NB4 (cell line): ENCODE results near the gene RAB1B.

Source experiments
- DNase-seq: peaks from one replicate; pipeline ENCODE4 v3.0.0; 2010; ENCODE audit warnings: low read depth
- H3K4me3 ChIP-seq: one replicate; pipeline ENCODE4 v1.5.1; 2011; ENCODE audit warnings: mild to moderate bottlenecking, low read depth, low read length, moderate library complexity
- MYC ChIP-seq: IDR thresholded peaks from 2 replicates; pipeline ENCODE4 v1.6.1; 2011; ENCODE audit warnings: low read depth, low read length
- POLR2A ChIP-seq: IDR thresholded peaks from 2 replicates; pipeline ENCODE4 v1.6.1; 2011; ENCODE audit warnings: mild to moderate bottlenecking; ENCODE audit not compliant: insufficient read length; ENCODE audit errors: extremely low read depth
- TF ChIP-seq, protein P1 (sequence below): IDR thresholded peaks from one replicate; pipeline ENCODE4 v1.5.1; 2012; ENCODE audit warnings: low read depth, low read length
- TF ChIP-seq, protein P2 (sequence below): IDR thresholded peaks from 2 replicates; pipeline ENCODE4 v1.6.1; 2011; ENCODE audit warnings: low read depth, low read length

The RAB1B gene

DNA sequence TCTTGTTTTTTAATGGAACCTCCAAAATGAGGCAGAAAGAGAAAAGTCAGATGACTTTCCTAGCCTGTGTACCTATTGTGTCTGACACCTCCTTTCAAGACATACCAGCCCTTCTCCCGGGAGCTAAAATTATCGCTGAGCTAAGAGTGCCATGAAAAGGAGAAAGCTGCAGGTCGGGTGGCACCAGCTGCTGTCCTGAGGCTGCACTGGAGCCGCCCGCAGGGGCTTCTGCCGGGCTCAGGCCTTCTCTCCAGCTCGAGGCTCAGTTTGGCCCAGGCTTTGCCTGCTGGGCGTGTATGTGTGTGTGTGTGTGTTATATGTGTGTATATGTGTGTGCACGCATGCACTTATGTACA is 27.7 kb upstream of the RAB1B start:
- no peak overlapping the region for H3K4me3 ChIP-seq
- DNase-seq = no peak
- no peak for TF ChIP-seq MYC
- TF ChIP-seq POLR2A = no peak
- TF ChIP-seq, protein P1, sequence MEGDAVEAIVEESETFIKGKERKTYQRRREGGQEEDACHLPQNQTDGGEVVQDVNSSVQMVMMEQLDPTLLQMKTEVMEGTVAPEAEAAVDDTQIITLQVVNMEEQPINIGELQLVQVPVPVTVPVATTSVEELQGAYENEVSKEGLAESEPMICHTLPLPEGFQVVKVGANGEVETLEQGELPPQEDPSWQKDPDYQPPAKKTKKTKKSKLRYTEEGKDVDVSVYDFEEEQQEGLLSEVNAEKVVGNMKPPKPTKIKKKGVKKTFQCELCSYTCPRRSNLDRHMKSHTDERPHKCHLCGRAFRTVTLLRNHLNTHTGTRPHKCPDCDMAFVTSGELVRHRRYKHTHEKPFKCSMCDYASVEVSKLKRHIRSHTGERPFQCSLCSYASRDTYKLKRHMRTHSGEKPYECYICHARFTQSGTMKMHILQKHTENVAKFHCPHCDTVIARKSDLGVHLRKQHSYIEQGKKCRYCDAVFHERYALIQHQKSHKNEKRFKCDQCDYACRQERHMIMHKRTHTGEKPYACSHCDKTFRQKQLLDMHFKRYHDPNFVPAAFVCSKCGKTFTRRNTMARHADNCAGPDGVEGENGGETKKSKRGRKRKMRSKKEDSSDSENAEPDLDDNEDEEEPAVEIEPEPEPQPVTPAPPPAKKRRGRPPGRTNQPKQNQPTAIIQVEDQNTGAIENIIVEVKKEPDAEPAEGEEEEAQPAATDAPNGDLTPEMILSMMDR = no peak
- TF ChIP-seq, protein P2, sequence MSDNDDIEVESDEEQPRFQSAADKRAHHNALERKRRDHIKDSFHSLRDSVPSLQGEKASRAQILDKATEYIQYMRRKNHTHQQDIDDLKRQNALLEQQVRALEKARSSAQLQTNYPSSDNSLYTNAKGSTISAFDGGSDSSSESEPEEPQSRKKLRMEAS = no peak

DNA sequence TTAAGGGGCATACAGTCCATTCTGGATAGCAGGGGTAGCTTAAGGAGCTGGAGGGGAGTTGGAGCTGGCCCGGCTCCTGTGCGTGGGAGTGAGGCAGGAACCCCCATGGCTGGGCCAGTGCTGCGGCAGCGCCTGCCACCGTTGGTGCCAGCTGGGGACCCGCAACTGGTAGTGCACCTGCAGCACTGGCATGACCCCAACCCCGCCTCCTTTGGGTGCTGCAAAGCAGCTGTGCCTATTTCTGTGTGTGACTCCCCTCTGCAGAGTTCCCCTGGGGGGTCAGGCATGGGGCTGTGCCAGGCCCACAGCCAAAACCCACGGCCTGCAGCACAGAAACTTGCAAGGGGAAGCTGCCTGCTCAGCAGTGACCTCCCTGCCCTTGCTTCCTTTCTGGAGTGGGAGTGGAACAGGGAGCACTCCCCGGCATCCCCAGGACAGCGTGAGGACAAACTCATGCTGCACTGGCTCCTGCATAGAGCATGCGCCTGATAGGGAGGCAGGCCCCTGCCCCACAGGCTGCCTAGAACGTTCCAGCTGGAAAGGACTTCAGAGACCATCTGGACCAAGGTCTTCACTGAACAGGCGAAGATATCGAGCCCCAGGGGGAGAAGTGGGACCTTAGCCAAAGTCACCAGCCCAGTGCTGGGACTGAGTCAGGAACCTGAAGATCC is 26.2 kb upstream of the RAB1B start:
- no peak overlapping the region for H3K4me3 ChIP-seq
- TF ChIP-seq, protein P1 = no peak
- TF ChIP-seq, protein P2 = no peak
- no peak for TF ChIP-seq POLR2A
- TF ChIP-seq MYC = no peak
- peak; percentile 48 for DNase-seq

DNA sequence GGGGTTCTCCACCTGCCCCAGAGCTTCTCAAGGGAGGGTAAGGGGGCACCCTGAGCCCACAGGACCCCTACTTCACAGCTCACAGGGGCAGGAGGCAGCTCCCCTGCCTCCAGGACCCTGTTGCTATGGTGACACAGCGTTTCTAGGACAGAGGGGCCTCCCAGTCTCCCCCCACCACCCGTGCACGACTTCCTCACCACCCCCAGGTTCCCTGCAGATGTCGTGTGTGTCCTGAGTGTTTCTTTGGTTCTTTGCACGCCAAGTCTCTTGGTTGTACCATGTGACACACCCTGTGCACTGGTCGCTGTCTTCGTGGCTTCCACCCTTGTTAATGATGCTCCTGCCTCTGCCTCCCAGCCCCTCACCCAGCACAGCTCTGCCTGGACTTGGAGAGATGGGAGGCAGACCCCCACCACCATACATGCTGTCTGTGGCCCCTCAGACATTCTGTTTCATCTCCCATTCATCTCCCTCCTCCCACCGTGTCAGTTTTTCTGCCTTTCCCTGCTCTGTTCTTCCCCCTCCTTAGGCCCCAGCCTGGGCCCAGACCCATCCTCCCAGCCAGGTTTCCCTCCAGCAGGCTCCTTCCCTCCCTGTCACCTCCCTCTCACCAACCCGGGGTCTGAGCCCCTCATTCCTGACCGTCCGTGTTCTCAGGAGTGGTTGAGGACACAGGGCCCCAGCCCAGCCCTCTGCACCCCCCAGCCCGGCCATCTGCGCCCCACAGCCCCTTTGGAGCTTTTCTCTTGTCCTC is 24.5 kb upstream of the RAB1B start:
- no peak for DNase-seq
- no peak for TF ChIP-seq MYC
- TF ChIP-seq, protein P1 = no peak
- TF ChIP-seq, protein P2 = no peak
- H3K4me3 ChIP-seq = no peak overlapping the region

DNA sequence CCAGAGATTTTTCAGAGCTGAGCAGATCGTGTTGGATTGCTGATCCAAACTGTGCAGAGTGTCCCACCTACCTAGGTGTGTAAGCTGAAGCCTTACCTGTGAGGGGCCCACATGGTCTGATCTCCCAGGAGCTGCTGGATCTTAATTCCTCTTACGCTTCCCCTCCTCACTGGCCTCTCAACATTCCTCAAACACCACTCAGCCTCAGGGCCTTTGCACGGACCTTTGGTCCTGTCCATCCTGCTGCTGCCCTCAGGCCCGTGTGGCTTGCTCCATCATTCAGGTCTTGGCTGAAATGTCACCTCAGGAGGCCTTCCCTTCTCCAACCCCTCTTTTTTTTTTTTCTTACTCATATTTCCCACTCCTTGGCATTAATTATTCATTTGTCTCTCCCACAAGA is 21.1 kb upstream of the RAB1B start:
- DNase-seq = no peak
- no peak overlapping the region for H3K4me3 ChIP-seq
- TF ChIP-seq, protein P2 = no peak
- TF ChIP-seq POLR2A = no peak
- no peak for TF ChIP-seq MYC
- TF ChIP-seq, protein P1 = no peak

DNA sequence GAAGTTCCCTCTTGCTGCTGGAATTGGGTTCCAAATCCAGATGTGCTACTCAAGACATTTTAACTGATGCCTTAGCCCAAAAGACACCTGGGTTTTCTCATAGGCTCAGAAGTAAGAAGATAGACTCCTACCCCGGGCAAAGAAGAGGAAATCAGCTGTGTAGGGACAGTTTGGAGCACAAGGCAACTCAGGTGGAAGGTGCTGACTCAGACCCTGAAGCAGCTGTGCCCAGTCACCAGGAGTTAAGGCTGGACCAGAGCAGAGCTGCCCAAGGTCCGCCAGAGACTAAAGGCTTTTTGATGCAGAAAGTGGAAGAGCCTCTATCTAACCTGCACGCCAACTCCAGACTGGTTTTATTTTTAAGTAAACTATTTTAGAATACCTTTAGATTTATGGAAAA is 20.6 kb upstream of the RAB1B start:
- no peak overlapping the region for H3K4me3 ChIP-seq
- TF ChIP-seq, protein P2 = no peak
- TF ChIP-seq, protein P1 = no peak
- TF ChIP-seq MYC (no peak), POLR2A (no peak)
- DNase-seq = no peak
